Esophagus muscularis mucosa (tissue), 4 donors: ENCODE results near the gene CDK5R2.

Source experiments
- CTCF ChIP-seq, 3 experiments: fragments of 200-600 bp in 2 of 3; fragments of 450-650 bp in 1 of 3; sonication (generic) in 2 of 3; IDR thresholded peaks; one replicate each; pipeline ENCODE4 v1.5.1; 2017 to 2019; ENCODE audit warnings: antibody characterized with exemption in 3 of 3, mild to moderate bottlenecking in 2 of 3, moderate library complexity in 1 of 3
- EP300 ChIP-seq: sonication (generic); formaldehyde crosslinking; IDR thresholded peaks from one replicate; pipeline ENCODE4 v1.6.1; 2017; ENCODE audit warnings: antibody characterized with exemption
- POLR2AphosphoS5 ChIP-seq, 2 donors: sonication (generic); formaldehyde crosslinking; IDR thresholded peaks; one replicate each; pipeline ENCODE4 v1.6.1; 2017; ENCODE audit warnings: antibody characterized with exemption in 2 of 2

DNA sequence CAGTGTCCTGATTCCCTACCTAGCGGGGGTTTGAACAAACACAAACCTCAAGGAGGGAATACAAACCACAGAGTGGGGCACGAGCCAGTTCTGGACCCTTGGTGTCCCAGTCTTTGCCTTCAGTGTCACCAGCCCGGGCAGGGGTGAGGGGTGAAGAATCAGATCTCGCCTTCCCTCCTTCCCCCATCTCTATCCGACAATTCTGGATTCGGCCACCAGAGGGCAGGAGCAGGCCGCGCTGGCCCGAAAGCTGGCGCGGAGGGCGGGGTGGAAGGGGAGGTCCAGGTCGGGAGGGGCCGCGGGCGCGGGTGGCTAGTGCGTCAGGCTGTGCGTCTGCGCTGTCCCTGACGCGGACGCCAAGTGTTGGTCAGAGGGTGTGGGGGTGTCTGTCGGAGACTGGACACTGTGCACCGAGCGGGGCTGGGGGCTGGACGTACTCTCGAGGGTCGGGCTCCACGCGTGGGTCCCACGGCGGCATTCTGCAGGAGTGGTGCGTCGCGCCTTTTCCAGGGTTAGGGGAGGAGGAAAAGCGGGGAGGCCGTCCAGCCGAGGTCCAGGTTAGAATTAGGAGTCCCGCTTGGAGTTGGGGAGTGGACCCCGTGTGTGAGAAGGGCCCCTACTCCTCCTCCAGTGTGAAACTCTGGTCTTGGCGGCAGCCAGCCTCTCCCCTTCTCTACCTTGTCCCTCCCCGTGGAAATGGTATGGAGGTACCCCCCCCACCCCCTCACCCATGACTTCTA lies 36.7 kb downstream of the CDK5R2 start:
- TF ChIP-seq EP300 (no peak), CTCF (IDR thresholded peaks at IDR 0.05) (peak; percentile 83 to 93 (median 83)), POLR2AphosphoS5 (IDR thresholded peaks at IDR 0.05) (peak; percentile 56 to 73)
